ENCODE results near the gene ZC3H7B. TPM values are rescaled to one million over a fixed set of nuclear protein-coding genes. Genes with fewer than 3 reads are reported as not detected.
A peak's percentile ranks its signal among the peaks of the same experiment; 100 is the strongest.

The ZC3H7B gene
- total and polyA plus RNA-seq, 7 donors = 13.2 to 43.3 (median 24.3) TPM

DNA sequence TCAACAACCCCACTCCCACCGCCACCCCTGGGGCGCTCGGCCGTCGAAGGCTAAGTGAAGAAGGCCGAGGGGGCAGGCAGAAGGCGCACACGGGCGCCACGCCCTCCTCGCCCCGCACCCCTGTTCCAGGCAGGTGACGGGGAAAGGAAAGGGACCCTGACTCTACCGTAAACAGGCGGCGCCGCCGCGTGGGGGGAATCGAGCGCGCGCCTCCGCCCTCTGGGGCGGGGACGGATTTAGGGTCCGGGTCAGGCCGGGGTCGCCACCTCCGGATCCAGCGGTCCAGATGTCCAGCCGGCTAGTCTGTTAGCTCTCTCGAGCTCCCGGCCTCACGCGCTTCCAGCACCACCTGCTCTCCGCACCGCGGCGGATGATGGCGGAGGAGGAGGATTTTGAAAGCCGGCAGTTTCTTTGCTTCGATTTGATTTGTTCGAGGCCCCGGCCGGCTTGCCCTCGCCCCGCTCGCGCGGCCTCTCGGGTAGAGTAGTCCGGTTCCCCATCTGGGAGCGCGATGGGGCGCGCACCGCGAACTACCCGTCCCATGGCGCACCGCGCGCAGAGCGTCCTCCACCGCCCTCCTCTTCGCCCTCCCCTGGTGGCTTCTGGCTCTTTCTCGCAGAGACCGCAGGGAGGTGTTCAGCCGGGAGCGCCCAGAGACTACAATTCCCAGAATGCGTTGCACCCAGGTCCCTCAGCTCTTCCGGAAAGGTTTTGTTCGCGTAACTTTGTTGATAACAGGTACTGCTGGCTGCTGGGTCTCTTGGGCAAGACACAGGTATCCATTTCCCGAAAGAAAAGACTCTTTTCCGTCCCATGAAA lies 15.3 kb upstream of the ZC3H7B start, which contains the start of gene RANGAP1:
Gene RANGAP1, minus strand, starts transcription at position 368 of the 819 bp plus-strand sequence. CDS start 5,143 bp downstream, outside the sequence.
- Histone ChIP-seq H3K9me3 (no peaks in the 10 kb centered on the region), H3K27me3 (no peaks in the 10 kb centered on the region), H3K36me3 (peaks cover 0 to 26% (median 0%) of the 10 kb centered on the region in 4 donors), H3K27ac (peak within 1 kb of the TSS; percentile 76 to 93 (median 86)), H3K4me3 (peak within 1 kb of the TSS; percentile 57 to 98 (median 80)), H3K4me1 (peaks cover 0 to 26% (median 13%) of the 10 kb centered on the region in 4 donors)
- peak; percentile 98 for DNase-seq
- intact Hi-C loops (cut with DNase I) = loop anchor here (1.0 to 10.0 kb wide), 4 partner anchors 81 to 364 kb away; partner anchors contain the start of gene TEF
- peak; percentile 76 to 91 (median 84) for TF ChIP-seq POLR2AphosphoS5 (IDR thresholded peaks at IDR 0.05)
- TF ChIP-seq EP300 (IDR thresholded peaks at IDR 0.05) = peak in 1 of 4 donors; percentile 23
- peak; percentile 50 to 68 for TF ChIP-seq POLR2A (IDR thresholded peaks at IDR 0.05)
- TF ChIP-seq, protein P1, sequence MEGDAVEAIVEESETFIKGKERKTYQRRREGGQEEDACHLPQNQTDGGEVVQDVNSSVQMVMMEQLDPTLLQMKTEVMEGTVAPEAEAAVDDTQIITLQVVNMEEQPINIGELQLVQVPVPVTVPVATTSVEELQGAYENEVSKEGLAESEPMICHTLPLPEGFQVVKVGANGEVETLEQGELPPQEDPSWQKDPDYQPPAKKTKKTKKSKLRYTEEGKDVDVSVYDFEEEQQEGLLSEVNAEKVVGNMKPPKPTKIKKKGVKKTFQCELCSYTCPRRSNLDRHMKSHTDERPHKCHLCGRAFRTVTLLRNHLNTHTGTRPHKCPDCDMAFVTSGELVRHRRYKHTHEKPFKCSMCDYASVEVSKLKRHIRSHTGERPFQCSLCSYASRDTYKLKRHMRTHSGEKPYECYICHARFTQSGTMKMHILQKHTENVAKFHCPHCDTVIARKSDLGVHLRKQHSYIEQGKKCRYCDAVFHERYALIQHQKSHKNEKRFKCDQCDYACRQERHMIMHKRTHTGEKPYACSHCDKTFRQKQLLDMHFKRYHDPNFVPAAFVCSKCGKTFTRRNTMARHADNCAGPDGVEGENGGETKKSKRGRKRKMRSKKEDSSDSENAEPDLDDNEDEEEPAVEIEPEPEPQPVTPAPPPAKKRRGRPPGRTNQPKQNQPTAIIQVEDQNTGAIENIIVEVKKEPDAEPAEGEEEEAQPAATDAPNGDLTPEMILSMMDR (IDR thresholded peaks at IDR 0.05) = no peak
- 0% methylated on average over 77 of the region's 77 CpGs for WGBS, 2 donors

DNA sequence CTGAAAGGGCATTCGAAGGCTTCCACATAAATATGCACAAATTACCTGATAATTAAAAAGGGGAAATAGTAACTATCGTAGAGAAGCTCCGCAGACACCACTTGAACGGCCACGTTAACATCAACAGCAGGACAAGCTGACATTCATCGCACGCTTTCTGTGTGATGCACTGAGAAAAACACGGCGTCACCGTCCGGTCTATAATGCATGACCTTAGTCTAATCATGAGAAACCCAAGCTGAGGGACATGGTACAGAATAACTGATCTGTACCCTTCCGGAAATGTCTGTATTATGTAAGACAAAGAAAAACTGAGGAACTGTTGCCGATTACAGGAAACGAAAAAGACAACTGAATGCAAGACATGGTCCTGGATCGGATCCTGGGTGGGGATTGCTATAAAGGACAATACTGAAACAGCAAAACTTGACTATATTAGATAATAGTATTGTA lies 14.7 kb upstream of the ZC3H7B start:
- no peak for DNase-seq
- H3K9me3 ChIP-seq = no peaks in the 10 kb centered on the region
- H3K27ac ChIP-seq = peak overlapping the region; percentile 75 to 93 (median 76)
- no peaks in the 10 kb centered on the region for H3K27me3 ChIP-seq
- intact Hi-C loops (cut with DNase I) = loop anchor here (1.0 to 10.0 kb wide), 4 partner anchors 81 to 364 kb away; partner anchors contain the start of gene TEF
- no peak for TF ChIP-seq POLR2AphosphoS5 (IDR thresholded peaks at IDR 0.05)
- TF ChIP-seq EP300 (IDR thresholded peaks at IDR 0.05) = no peak
- TF ChIP-seq, protein P1 (IDR thresholded peaks at IDR 0.05) = no peak
- no peak for TF ChIP-seq POLR2A (IDR thresholded peaks at IDR 0.05)
- peaks cover 0 to 24% (median 0%) of the 10 kb centered on the region in 4 donors for H3K36me3 ChIP-seq
- 1% methylated on average over 15 of the region's 15 CpGs for WGBS, 2 donors
- H3K4me3 ChIP-seq = peak overlapping the region; percentile 34 to 98 (median 80)
- peaks cover 0 to 27% (median 13%) of the 10 kb centered on the region in 4 donors for H3K4me1 ChIP-seq

DNA sequence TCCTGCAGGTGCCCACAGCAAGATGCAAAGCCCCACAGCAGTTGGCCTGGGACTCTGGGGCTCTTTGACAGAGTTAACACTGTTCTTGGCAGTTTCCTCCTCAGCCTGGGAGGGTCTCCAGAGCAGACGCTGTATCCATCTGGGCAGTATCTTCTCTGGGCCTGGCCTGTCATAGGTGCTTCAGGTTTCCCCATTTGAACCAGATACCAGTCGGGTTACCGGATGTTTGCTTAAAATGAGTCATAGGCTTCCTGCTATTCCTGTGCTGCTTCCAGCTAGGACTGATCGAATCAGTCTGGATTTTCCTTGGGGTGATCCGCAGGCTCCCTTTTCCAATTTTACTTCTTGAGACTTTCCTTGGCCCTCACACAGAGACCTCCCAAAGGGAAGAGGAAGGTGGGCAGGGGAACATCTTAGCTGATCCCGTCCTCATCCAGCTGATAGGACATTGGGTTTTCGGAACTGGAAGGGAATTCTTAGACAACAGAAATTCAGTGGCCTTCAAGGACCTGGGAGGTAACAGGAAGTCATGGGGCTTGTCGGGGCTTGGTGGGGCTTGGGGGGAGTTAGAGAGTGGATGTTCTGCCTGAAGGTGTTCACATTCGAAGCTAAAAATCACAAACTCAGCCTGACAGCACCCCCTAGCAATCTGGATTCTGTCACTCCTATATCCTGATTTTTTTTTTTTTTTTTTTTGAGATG lies 12.9 kb upstream of the ZC3H7B start:
- peak in 2 of 4 donors; percentile 35 to 41 for TF ChIP-seq POLR2AphosphoS5 (IDR thresholded peaks at IDR 0.05)
- TF ChIP-seq, protein P1 (IDR thresholded peaks at IDR 0.05) = no peak
- no peak for TF ChIP-seq POLR2A (IDR thresholded peaks at IDR 0.05)
- TF ChIP-seq EP300 (IDR thresholded peaks at IDR 0.05) = no peak
- intact Hi-C loops (cut with DNase I) = loop anchor here (5.0 to 10.0 kb wide), 3 partner anchors 79 to 366 kb away; no protein-coding TSS in a partner anchor
- Histone ChIP-seq H3K36me3 (peaks cover 0 to 14% (median 0%) of the 10 kb centered on the region in 4 donors), H3K9me3 (no peaks in the 10 kb centered on the region), H3K27ac (peak overlapping the region; percentile 38 to 63 (median 57)), H3K4me3 (no peak overlapping the region), H3K27me3 (no peaks in the 10 kb centered on the region), H3K4me1 (peaks cover 0 to 27% (median 13%) of the 10 kb centered on the region in 4 donors)
- WGBS, 2 donors = 16 to 57% methylated on average over 9 of the region's 9 CpGs
- peak; percentile 69 for DNase-seq

DNA sequence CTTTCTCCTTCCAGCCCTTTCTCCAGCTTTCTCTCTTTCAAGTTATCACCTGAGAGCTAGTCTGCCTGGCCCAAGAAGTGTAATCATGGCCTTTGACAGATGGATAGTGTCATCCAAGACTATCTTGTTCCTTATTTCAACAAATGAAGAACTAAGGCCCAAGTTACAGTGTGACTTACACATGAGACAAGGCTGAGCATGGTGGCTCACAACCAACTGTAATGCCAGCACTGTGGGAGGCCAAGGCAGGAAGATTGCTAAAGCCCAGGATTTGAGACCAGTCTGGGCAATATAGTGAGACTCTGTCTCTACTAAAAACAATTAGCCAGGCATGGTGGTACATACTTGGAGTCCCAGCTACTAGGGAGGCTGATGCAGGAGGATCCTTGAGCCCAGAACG lies 11.7 kb upstream of the ZC3H7B start:
- TF ChIP-seq EP300 (IDR thresholded peaks at IDR 0.05) = no peak
- TF ChIP-seq POLR2A (IDR thresholded peaks at IDR 0.05) = no peak
- TF ChIP-seq POLR2AphosphoS5 (IDR thresholded peaks at IDR 0.05) = no peak
- TF ChIP-seq, protein P1 (IDR thresholded peaks at IDR 0.05) = no peak
- peaks cover 0 to 1% (median 0%) of the 10 kb centered on the region in 4 donors for H3K36me3 ChIP-seq
- peaks cover 0 to 27% (median 12%) of the 10 kb centered on the region in 4 donors for H3K4me1 ChIP-seq
- no peaks in the 10 kb centered on the region for H3K27me3 ChIP-seq
- H3K27ac ChIP-seq = peak overlapping the region in 1 of 4 donors; percentile 52
- DNase-seq = no peak
- intact Hi-C loops (cut with DNase I) = loop anchor here (5.0 to 10.0 kb wide), 3 partner anchors 78 to 367 kb away; no protein-coding TSS in a partner anchor
- no peaks in the 10 kb centered on the region for H3K9me3 ChIP-seq
- H3K4me3 ChIP-seq = no peak overlapping the region
- WGBS, 2 donors = 86 to 89% methylated on average over 1 of the region's 1 CpG
